GDM1 (cell line): Measurements from ENCODE around the gene FSD2.
"Not testable (repeated sequence)": the region's sequence is repeated elsewhere in the genome, so short reads cannot be mapped to it uniquely, and the experiment has no call there.

Source experiments
- DNase-seq: peaks from one replicate; lab custom pipeline; 2025; lab: John Stamatoyannopoulos, UW

The FSD2 gene

GRCh38 chr15:82731527-82731926 lies 74.3 kb downstream of the FSD2 start:
- DNase-seq, result no peak

GRCh38 chr15:82730022-82730530 lies 75.8 kb downstream of the FSD2 start:
- no peak for DNase-seq

GRCh38 chr15:82726816-82727215 lies 79.1 kb downstream of the FSD2 start:
- DNase-seq, result no peak

- no peak for DNase-seq
Observed at GRCh38 chr15:82715003-82715402, 90.9 kb downstream of the FSD2 start.

GRCh38 chr15:82714016-82714415 lies 91.9 kb downstream of the FSD2 start:
- DNase-seq, result no peak

- no peak for DNase-seq
Observed at GRCh38 chr15:82712036-82712435, 93.8 kb downstream of the FSD2 start.

- DNase-seq, result no peak
Observed at GRCh38 chr15:82710926-82711490, 94.9 kb downstream of the FSD2 start.

- no peak for DNase-seq
Observed at GRCh38 chr15:82710208-82710555, 95.7 kb downstream of the FSD2 start.

- DNase-seq, result no peak
Observed at GRCh38 chr15:82709421-82710207, 96.3 kb downstream of the FSD2 start, which contains the start of gene AP3B2. Gene AP3B2, minus strand, starts transcription at chr15:82709875. Its CDS starts 169 bp downstream, at chr15:82709706.

- DNase-seq, result no peak
Observed at GRCh38 chr15:82709081-82709420, 96.8 kb downstream of the FSD2 start.

- not testable (repeated sequence) for DNase-seq
Observed at GRCh38 chr15:82705856-82706255, 100.0 kb downstream of the FSD2 start.
